Tibial artery (tissue), 4 donors: ENCODE measurements around the gene EEPD1.
A peak's percentile ranks its signal among the peaks of the same experiment; 100 is the strongest.

Experiments used
- DNase-seq, 2 donors: peaks; one replicate each; pipeline ENCODE4 v3.0.0-alpha.2; 2019
- H3K27ac ChIP-seq, 2 donors: fragments of 200-600 bp; sonication (generic) in 1 of 2; 1 replicate in 1 of 2; 2 replicates in 1 of 2; pipeline ENCODE4 v1.5.1; 2018 to 2019; ENCODE audit warnings: mild to moderate bottlenecking in 1 of 2
- H3K27me3 ChIP-seq, 2 donors: fragments of 200-600 bp; sonication (generic) in 1 of 2; one replicate each; pipeline versions ENCODE4 v1.5.1 to v1.6.0; 2016 to 2019
- H3K36me3 ChIP-seq, 3 donors: fragments of 200-600 bp; sonication (generic) in 2 of 3; one replicate each; pipeline ENCODE4 v1.5.1; 2016 to 2019; ENCODE audit warnings: mild to moderate bottlenecking in 2 of 3
- H3K4me1 ChIP-seq, 4 donors: fragments of 200-600 bp; sonication (generic) in 2 of 4; 1 replicate in 3 of 4; 2 replicates in 1 of 4; pipeline ENCODE4 v1.5.1; 2016 to 2019
- H3K4me3 ChIP-seq, 2 donors: fragments of 200-600 bp; sonication (generic) in 1 of 2; 1 replicate in 1 of 2; 2 replicates in 1 of 2; pipeline ENCODE4 v1.5.1; 2018 to 2019; ENCODE audit warnings: mild to moderate bottlenecking in 2 of 2
- H3K9me3 ChIP-seq, 3 donors: fragments of 200-600 bp; sonication (generic) in 1 of 3; one replicate each; pipeline ENCODE4 v1.5.1; 2016 to 2019
- CTCF ChIP-seq, 2 experiments: fragments of 200-600 bp in 1 of 2; fragments of 450-650 bp in 1 of 2; IDR thresholded peaks; one replicate each; pipeline ENCODE4 v1.5.1; 2017 to 2019; ENCODE audit warnings: antibody characterized with exemption in 2 of 2, mild to moderate bottlenecking in 1 of 2, moderate library complexity in 1 of 2
- intact Hi-C: fragments of 100-400 bp; cut with DNase I; formaldehyde crosslinking; loops from one replicate; pipeline ENCODE4 v1.15.0; 2023; ENCODE audit warnings: low total_unique reads

EEPD1 gene

GRCh38 chr7:36224934-36225858 is 72.1 kb downstream of the EEPD1 start:
- no peaks in the 10 kb centered on the region for H3K9me3 ChIP-seq
- no peaks in the 10 kb centered on the region for H3K27me3 ChIP-seq
- no peak overlapping the region for H3K4me3 ChIP-seq
- H3K27ac ChIP-seq: peak overlapping the region in 1 of 2 donors; percentile 31
- no peak for TF ChIP-seq CTCF (IDR thresholded peaks at IDR 0.05)
- peaks cover 0 to 14% (median 7%) of the 10 kb centered on the region in 4 donors for H3K4me1 ChIP-seq
- intact Hi-C loops: no loop called here
- H3K36me3 ChIP-seq: no peaks in the 10 kb centered on the region
- DNase-seq: no peak

- Histone ChIP-seq H3K36me3 (no peaks in the 10 kb centered on the region), H3K27me3 (no peaks in the 10 kb centered on the region), H3K27ac (peak overlapping the region in 1 of 2 donors; percentile 46), H3K4me1 (peaks cover 0 to 14% (median 8%) of the 10 kb centered on the region in 4 donors), H3K4me3 (no peak overlapping the region), H3K9me3 (no peaks in the 10 kb centered on the region)
- no peak for DNase-seq
- intact Hi-C loops: no loop called here
- no peak for TF ChIP-seq CTCF (IDR thresholded peaks at IDR 0.05)
These were observed 73.1 kb downstream of the EEPD1 start for GRCh38 chr7:36226151-36226550.

- Histone ChIP-seq H3K36me3 (no peaks in the 10 kb centered on the region), H3K27me3 (no peaks in the 10 kb centered on the region), H3K27ac (peak overlapping the region; percentile 46 to 49), H3K9me3 (no peaks in the 10 kb centered on the region), H3K4me3 (no peak overlapping the region), H3K4me1 (peaks cover 0 to 22% (median 18%) of the 10 kb centered on the region in 4 donors)
- DNase-seq: peak; percentile 72 to 79
- TF ChIP-seq CTCF (IDR thresholded peaks at IDR 0.05): no peak
- intact Hi-C loops: no loop called here
These were observed 74.2 kb downstream of the EEPD1 start for GRCh38 chr7:36227223-36227622.

- Histone ChIP-seq H3K36me3 (no peaks in the 10 kb centered on the region), H3K9me3 (no peaks in the 10 kb centered on the region), H3K4me1 (peaks cover 0 to 28% (median 25%) of the 10 kb centered on the region in 4 donors), H3K27me3 (no peaks in the 10 kb centered on the region), H3K4me3 (no peak overlapping the region), H3K27ac (peak overlapping the region; percentile 46 to 49)
- TF ChIP-seq CTCF (IDR thresholded peaks at IDR 0.05): no peak
- DNase-seq: no peak
- intact Hi-C loops: no loop called here
These were observed 75.0 kb downstream of the EEPD1 start for GRCh38 chr7:36228039-36228438.

- Histone ChIP-seq H3K4me3 (no peak overlapping the region), H3K9me3 (no peaks in the 10 kb centered on the region), H3K27me3 (no peaks in the 10 kb centered on the region), H3K4me1 (peaks cover 0 to 35% (median 28%) of the 10 kb centered on the region in 4 donors), H3K27ac (peak overlapping the region; percentile 66 to 72), H3K36me3 (no peaks in the 10 kb centered on the region)
- intact Hi-C loops: no loop called here
- no peak for TF ChIP-seq CTCF (IDR thresholded peaks at IDR 0.05)
- DNase-seq: no peak
These were observed 78.4 kb downstream of the EEPD1 start for GRCh38 chr7:36231406-36231805.
